OCI-LY3 (cell line): ENCODE results near the gene ZNF324B.
"Not testable (repeated sequence)": the region's sequence is repeated elsewhere in the genome, so short reads cannot be mapped to it uniquely, and the experiment has no call there.

Experiments
- H2AFZ ChIP-seq: fragments of 200-600, 300-600 bp; shearing (Covaris generic); 2 replicates; pipeline ENCODE4 v1.6.0; 2014; ENCODE audit warnings: antibody characterized with exemption, low read depth, low read length
- H3K27ac ChIP-seq: fragments of 200-600, 300-600 bp; sonication (generic); 2 replicates; pipeline ENCODE4 v1.5.1; 2014; ENCODE audit warnings: mild to moderate bottlenecking, low read length, moderate library complexity, mixed read lengths
- H3K27me3 ChIP-seq: fragments of 200-600, 300-600 bp; sonication (generic); 2 replicates; pipeline ENCODE4 v1.6.1; 2014; ENCODE audit warnings: low read depth, low read length, mixed read lengths
- H3K36me3 ChIP-seq: fragments of 200-600, 300-600 bp; sonication (generic); replicated peaks from 2 replicates; pipeline ENCODE3; 2014; ENCODE audit warnings: low read depth, low read length, mixed read lengths
- H3K4me1 ChIP-seq: fragments of 300-600, 200-600 bp; sonication (generic); 2 replicates; pipeline ENCODE4 v1.6.1; 2014; ENCODE audit warnings: low read length, mixed read lengths
- H3K4me2 ChIP-seq: fragments of 200-600, 300-600 bp; sonication (generic); 2 replicates; pipeline ENCODE4 v1.6.1; 2014; ENCODE audit warnings: low read length, mixed read lengths
- H3K4me3 ChIP-seq: fragments of 300-600, 200-600 bp; sonication (generic); 2 replicates; pipeline ENCODE4 v1.5.1; 2014; ENCODE audit warnings: antibody characterized with exemption, mild to moderate bottlenecking, low read length, moderate library complexity
- H3K79me2 ChIP-seq: fragments of 300-600, 200-600 bp; shearing (Covaris generic); 2 replicates; pipeline ENCODE4 v1.6.1; 2014; ENCODE audit warnings: mild to moderate bottlenecking, low read length, mixed read lengths
- H3K9ac ChIP-seq: fragments of 300-600, 200-600 bp; shearing (Covaris generic); 2 replicates; pipeline ENCODE4 v1.6.0; 2014; ENCODE audit warnings: mild to moderate bottlenecking, low read length, moderate library complexity
- H3K9me3 ChIP-seq: fragments of 200-600, 300-600 bp; shearing (Covaris generic); 2 replicates; pipeline ENCODE4 v1.6.1; 2014; ENCODE audit warnings: low read length, mixed read lengths; ENCODE audit not compliant: insufficient read depth
- H4K20me1 ChIP-seq: fragments of 200-600, 300-600 bp; sonication (generic); 2 replicates; pipeline ENCODE4 v1.6.1; 2016; ENCODE audit warnings: low read length, mixed read lengths; ENCODE audit not compliant: insufficient read depth
- EZH2phosphoT487 ChIP-seq: fragments of 200-600 bp; shearing (Covaris generic); IDR thresholded peaks from 2 replicates; pipeline ENCODE4 v1.6.1; 2018; ENCODE audit warnings: antibody characterized with exemption, mixed run types, low read depth
- TF ChIP-seq, protein P1 (sequence below): fragments of 200-600, 300-600 bp; sonication (generic); IDR thresholded peaks from 2 replicates; pipeline ENCODE4 v1.5.1; 2014; ENCODE audit warnings: antibody characterized with exemption, low read length, low read depth

Gene ZNF324B

DNA sequence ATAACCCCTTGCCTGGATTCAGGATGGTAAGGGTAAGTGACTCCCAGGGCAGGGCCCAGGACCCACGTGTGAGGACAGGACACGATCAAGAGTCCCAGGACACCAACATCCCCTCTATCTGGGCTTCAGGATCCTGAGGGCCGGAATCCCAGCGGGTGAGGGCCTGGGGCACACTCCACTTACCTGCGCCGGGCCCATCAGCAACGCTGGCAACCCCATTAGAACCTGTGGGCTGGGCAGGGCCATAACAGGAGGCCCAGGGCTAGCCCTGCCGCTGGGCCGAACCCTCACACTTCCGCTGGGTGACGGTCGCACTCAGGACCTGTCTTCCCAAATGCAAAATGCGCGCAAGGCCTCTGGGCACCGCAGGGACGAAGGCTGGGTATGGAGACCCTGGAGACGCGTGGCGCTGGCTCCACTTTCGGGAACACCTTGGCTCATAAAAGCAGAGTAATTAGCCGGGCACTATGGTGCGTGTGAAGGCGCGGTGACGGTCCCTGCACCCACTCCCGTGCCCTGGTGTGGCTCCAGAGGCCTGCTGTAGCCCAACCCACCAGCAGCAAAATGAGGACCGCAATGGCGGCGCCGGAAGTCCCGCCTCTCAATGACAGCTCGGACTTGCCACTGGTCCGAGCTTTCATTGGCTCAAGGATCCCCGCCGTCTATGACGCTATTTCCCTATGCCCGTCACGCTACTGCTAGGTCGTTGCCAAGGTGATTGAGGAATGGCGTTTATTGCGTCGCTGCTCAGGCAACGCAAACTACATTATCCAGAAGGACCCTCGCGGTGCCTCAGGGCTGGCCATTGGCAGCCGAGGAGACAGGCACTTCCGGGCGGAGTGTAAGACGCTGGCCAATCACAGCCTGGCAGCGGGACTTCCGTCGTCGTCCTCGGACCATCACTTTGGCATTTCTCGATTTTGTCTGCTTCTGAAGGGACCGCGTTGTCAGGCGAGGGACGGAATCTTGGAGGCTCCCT is 11.6 kb upstream of the ZNF324B start, which contains the start of gene ZNF132:
TSS of gene ZNF132 (minus strand) at position 578 of the 979 bp plus-strand sequence. CDS start at position 246, 332 bp downstream.
- no peaks in the 10 kb centered on the region for H3K27me3 ChIP-seq
- H3K9ac ChIP-seq: no peak within 1 kb of the TSS
- H3K27ac ChIP-seq: no peak within 1 kb of the TSS
- H2AFZ ChIP-seq: no peak within 1 kb of the TSS
- H3K79me2 ChIP-seq: no peaks in the 10 kb centered on the region
- no peaks in the 10 kb centered on the region; the same call in 1 of the 2 replicates for H3K4me1 ChIP-seq
- no peak within 1 kb of the TSS for H3K4me3 ChIP-seq
- H3K9me3 ChIP-seq: no peaks in the 10 kb centered on the region
- TF ChIP-seq EZH2phosphoT487: no peak
- TF ChIP-seq, protein P1, sequence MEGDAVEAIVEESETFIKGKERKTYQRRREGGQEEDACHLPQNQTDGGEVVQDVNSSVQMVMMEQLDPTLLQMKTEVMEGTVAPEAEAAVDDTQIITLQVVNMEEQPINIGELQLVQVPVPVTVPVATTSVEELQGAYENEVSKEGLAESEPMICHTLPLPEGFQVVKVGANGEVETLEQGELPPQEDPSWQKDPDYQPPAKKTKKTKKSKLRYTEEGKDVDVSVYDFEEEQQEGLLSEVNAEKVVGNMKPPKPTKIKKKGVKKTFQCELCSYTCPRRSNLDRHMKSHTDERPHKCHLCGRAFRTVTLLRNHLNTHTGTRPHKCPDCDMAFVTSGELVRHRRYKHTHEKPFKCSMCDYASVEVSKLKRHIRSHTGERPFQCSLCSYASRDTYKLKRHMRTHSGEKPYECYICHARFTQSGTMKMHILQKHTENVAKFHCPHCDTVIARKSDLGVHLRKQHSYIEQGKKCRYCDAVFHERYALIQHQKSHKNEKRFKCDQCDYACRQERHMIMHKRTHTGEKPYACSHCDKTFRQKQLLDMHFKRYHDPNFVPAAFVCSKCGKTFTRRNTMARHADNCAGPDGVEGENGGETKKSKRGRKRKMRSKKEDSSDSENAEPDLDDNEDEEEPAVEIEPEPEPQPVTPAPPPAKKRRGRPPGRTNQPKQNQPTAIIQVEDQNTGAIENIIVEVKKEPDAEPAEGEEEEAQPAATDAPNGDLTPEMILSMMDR: no peak
- peaks cover under 1% of the 10 kb centered on the region for H3K36me3 ChIP-seq
- H3K4me2 ChIP-seq: no peak within 1 kb of the TSS
- H4K20me1 ChIP-seq: no peaks in the 10 kb centered on the region

- no peaks in the 10 kb centered on the region for H3K9me3 ChIP-seq
Measured at GRCh38 chr19:58440556-58440955, 10.9 kb upstream of the ZNF324B start.

DNA sequence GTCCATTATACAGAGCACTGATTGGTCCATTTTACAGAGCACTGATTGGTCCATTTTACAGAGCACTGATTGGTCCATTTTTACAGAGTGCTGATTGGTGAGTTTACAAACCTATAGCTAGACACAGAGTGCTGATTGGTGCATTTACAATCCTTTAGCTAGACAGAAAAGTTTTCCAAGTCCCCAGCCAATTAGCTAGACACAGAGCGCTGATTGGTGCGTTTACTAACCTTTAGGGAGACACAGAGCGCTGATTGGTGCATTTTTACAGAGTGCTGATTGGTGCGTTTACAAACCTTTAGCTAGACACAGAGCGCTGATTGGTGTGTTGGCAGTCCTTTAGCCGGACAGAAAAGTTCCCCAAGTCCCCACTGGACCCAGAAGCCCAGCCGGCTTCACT is 8.4 kb upstream of the ZNF324B start:
- H3K27me3 ChIP-seq, H3K79me2 ChIP-seq, H4K20me1 ChIP-seq, H3K36me3 ChIP-seq, H3K9ac ChIP-seq, H2AFZ ChIP-seq, H3K27ac ChIP-seq, H3K4me2 ChIP-seq, H3K4me3 ChIP-seq, H3K4me1 ChIP-seq, H3K9me3 ChIP-seq: not testable (repeated sequence)

More at GRCh38 chr19:58440556-58440955, 10.9 kb upstream of the ZNF324B start:
- H3K4me2 ChIP-seq: no peak overlapping the region
- no peaks in the 10 kb centered on the region for H3K27me3 ChIP-seq
- no peaks in the 10 kb centered on the region for H4K20me1 ChIP-seq
- H3K4me3 ChIP-seq: no peak overlapping the region
- no peak overlapping the region for H2AFZ ChIP-seq
- no peaks in the 10 kb centered on the region for H3K79me2 ChIP-seq
- TF ChIP-seq, protein P1: no peak
- no peak for TF ChIP-seq EZH2phosphoT487
- no peaks in the 10 kb centered on the region; the same call in 1 of the 2 replicates for H3K4me1 ChIP-seq
- no peak overlapping the region for H3K27ac ChIP-seq
- no peak overlapping the region for H3K9ac ChIP-seq
- H3K36me3 ChIP-seq: no peaks in the 10 kb centered on the region

- H3K27me3 ChIP-seq, H3K4me2 ChIP-seq, H3K79me2 ChIP-seq, H3K9ac ChIP-seq, H3K27ac ChIP-seq, H3K36me3 ChIP-seq, H3K4me1 ChIP-seq, H4K20me1 ChIP-seq, H3K4me3 ChIP-seq, H2AFZ ChIP-seq: not testable (repeated sequence)
- peaks cover 13% of the 10 kb centered on the region for H3K9me3 ChIP-seq
Measured at GRCh38 chr19:58448860-58449259, 2.6 kb upstream of the ZNF324B start.

- H3K27ac ChIP-seq, H3K4me3 ChIP-seq, H3K4me1 ChIP-seq, H3K79me2 ChIP-seq, H3K4me2 ChIP-seq, H3K27me3 ChIP-seq, H2AFZ ChIP-seq, H3K36me3 ChIP-seq, H3K9ac ChIP-seq, H4K20me1 ChIP-seq: not testable (repeated sequence)
- H3K9me3 ChIP-seq: peaks cover 13% of the 10 kb centered on the region
Measured at GRCh38 chr19:58449980-58450379, 1.4 kb upstream of the ZNF324B start.
